ENCODE measurements around the gene ACOX2. TPM values are rescaled to one million over a fixed set of nuclear protein-coding genes. Genes with fewer than 3 reads are reported as not detected.

ACOX2 gene
- total and polyA plus RNA-seq, 4 donors: 74.3 to 214 (median 141) TPM

GRCh38 chr3:58564456-58565160, 27.6 kb upstream of the ACOX2 start:
- DNase-seq (ENCODE audit: low spot score): no peak
- no peaks in the 10 kb centered on the region for H3K36me3 ChIP-seq (ENCODE audit: control insufficient read depth in 4 of 4, insufficient read depth in 3 of 4, low read depth in 1 of 4, low read length in 3 of 4)
- H3K27ac ChIP-seq (ENCODE audit: low read depth in 1 of 2, low read length in 2 of 2): no peak overlapping the region
- H3K27me3 ChIP-seq (ENCODE audit: control insufficient read depth in 4 of 4, insufficient read depth in 4 of 4, low read length in 3 of 4): no peaks in the 10 kb centered on the region
- H3K4me1 ChIP-seq (ENCODE audit: control insufficient read depth in 4 of 4, insufficient read depth in 4 of 4, low read length in 3 of 4): peaks cover 0 to 7% (median 2%) of the 10 kb centered on the region in 4 donors
- no peak overlapping the region for H3K4me3 ChIP-seq (ENCODE audit: low read depth in 1 of 3, low read length in 3 of 3)
- no peak overlapping the region for H3K9ac ChIP-seq (ENCODE audit: low read depth in 1 of 2, low read length in 2 of 2)
- H3K9me3 ChIP-seq (ENCODE audit: control insufficient read depth in 4 of 4, low read length in 3 of 4): no peaks in the 10 kb centered on the region
- TF ChIP-seq RXRA (IDR thresholded peaks at IDR 0.05) (no peak), NR2F2 (IDR thresholded peaks at IDR 0.05) (no peak), FOXA2 (IDR thresholded peaks at IDR 0.05) (no peak), HNF4A (conservative IDR thresholded peaks at IDR 0.05) (no peak), JUND (IDR thresholded peaks at IDR 0.05) (no peak), EGR1 (IDR thresholded peaks at IDR 0.05; ENCODE audit: low read depth in 2 of 2) (no peak), FOXA1 (IDR thresholded peaks at IDR 0.05) (no peak), RAD21 (IDR thresholded peaks at IDR 0.05) (no peak), ATF3 (IDR thresholded peaks at IDR 0.05) (no peak), HNF4G (IDR thresholded peaks at IDR 0.05) (no peak), TAF1 (conservative IDR thresholded peaks at IDR 0.05) (no peak), SP1 (IDR thresholded peaks at IDR 0.05) (no peak), ZBTB33 (IDR thresholded peaks at IDR 0.05) (no peak), GABPA (IDR thresholded peaks at IDR 0.05 in 1 of 2, conservative IDR thresholded peaks at IDR 0.05 in 1 of 2) (no peak), YY1 (IDR thresholded peaks at IDR 0.05) (no peak)
- TF ChIP-seq, protein P1, sequence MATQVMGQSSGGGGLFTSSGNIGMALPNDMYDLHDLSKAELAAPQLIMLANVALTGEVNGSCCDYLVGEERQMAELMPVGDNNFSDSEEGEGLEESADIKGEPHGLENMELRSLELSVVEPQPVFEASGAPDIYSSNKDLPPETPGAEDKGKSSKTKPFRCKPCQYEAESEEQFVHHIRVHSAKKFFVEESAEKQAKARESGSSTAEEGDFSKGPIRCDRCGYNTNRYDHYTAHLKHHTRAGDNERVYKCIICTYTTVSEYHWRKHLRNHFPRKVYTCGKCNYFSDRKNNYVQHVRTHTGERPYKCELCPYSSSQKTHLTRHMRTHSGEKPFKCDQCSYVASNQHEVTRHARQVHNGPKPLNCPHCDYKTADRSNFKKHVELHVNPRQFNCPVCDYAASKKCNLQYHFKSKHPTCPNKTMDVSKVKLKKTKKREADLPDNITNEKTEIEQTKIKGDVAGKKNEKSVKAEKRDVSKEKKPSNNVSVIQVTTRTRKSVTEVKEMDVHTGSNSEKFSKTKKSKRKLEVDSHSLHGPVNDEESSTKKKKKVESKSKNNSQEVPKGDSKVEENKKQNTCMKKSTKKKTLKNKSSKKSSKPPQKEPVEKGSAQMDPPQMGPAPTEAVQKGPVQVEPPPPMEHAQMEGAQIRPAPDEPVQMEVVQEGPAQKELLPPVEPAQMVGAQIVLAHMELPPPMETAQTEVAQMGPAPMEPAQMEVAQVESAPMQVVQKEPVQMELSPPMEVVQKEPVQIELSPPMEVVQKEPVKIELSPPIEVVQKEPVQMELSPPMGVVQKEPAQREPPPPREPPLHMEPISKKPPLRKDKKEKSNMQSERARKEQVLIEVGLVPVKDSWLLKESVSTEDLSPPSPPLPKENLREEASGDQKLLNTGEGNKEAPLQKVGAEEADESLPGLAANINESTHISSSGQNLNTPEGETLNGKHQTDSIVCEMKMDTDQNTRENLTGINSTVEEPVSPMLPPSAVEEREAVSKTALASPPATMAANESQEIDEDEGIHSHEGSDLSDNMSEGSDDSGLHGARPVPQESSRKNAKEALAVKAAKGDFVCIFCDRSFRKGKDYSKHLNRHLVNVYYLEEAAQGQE (IDR thresholded peaks at IDR 0.05): no peak
- TF ChIP-seq, protein P2, sequence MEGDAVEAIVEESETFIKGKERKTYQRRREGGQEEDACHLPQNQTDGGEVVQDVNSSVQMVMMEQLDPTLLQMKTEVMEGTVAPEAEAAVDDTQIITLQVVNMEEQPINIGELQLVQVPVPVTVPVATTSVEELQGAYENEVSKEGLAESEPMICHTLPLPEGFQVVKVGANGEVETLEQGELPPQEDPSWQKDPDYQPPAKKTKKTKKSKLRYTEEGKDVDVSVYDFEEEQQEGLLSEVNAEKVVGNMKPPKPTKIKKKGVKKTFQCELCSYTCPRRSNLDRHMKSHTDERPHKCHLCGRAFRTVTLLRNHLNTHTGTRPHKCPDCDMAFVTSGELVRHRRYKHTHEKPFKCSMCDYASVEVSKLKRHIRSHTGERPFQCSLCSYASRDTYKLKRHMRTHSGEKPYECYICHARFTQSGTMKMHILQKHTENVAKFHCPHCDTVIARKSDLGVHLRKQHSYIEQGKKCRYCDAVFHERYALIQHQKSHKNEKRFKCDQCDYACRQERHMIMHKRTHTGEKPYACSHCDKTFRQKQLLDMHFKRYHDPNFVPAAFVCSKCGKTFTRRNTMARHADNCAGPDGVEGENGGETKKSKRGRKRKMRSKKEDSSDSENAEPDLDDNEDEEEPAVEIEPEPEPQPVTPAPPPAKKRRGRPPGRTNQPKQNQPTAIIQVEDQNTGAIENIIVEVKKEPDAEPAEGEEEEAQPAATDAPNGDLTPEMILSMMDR (IDR thresholded peaks at IDR 0.05; ENCODE audit: low read depth, low read length, missing input control): no peak
- TF ChIP-seq, protein P3, sequence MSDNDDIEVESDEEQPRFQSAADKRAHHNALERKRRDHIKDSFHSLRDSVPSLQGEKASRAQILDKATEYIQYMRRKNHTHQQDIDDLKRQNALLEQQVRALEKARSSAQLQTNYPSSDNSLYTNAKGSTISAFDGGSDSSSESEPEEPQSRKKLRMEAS (IDR thresholded peaks at IDR 0.05): no peak
- 79% methylated on average over 13 of the region's 13 CpGs for WGBS
